Activated gamma-delta T cell treated with anti-CD3 and anti-CD28 coated beads, Interleukin-2, amount 50 U/mL, for 16 hours (primary cell): ENCODE data around the gene PAN3.
A peak's percentile ranks its signal among the peaks of the same experiment; 100 is the strongest.
"Not testable (repeated sequence)": the region's sequence is repeated elsewhere in the genome, so short reads cannot be mapped to it uniquely, and the experiment has no call there.

ENCODE experiments used
- DNase-seq: peaks from one replicate; pipeline ENCODE4 v3.0.0-alpha.2; 2020; ENCODE audit warnings: low read depth

Gene PAN3, protein sequence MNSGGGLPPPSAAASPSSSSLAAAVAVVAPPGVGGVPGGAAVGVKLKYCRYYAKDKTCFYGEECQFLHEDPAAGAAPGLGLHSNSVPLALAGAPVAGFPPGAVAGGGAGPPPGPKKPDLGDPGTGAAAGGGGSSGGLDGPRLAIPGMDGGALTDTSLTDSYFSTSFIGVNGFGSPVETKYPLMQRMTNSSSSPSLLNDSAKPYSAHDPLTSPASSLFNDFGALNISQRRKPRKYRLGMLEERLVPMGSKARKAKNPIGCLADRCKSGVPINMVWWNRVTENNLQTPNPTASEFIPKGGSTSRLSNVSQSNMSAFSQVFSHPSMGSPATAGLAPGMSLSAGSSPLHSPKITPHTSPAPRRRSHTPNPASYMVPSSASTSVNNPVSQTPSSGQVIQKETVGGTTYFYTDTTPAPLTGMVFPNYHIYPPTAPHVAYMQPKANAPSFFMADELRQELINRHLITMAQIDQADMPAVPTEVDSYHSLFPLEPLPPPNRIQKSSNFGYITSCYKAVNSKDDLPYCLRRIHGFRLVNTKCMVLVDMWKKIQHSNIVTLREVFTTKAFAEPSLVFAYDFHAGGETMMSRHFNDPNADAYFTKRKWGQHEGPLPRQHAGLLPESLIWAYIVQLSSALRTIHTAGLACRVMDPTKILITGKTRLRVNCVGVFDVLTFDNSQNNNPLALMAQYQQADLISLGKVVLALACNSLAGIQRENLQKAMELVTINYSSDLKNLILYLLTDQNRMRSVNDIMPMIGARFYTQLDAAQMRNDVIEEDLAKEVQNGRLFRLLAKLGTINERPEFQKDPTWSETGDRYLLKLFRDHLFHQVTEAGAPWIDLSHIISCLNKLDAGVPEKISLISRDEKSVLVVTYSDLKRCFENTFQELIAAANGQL

DNA sequence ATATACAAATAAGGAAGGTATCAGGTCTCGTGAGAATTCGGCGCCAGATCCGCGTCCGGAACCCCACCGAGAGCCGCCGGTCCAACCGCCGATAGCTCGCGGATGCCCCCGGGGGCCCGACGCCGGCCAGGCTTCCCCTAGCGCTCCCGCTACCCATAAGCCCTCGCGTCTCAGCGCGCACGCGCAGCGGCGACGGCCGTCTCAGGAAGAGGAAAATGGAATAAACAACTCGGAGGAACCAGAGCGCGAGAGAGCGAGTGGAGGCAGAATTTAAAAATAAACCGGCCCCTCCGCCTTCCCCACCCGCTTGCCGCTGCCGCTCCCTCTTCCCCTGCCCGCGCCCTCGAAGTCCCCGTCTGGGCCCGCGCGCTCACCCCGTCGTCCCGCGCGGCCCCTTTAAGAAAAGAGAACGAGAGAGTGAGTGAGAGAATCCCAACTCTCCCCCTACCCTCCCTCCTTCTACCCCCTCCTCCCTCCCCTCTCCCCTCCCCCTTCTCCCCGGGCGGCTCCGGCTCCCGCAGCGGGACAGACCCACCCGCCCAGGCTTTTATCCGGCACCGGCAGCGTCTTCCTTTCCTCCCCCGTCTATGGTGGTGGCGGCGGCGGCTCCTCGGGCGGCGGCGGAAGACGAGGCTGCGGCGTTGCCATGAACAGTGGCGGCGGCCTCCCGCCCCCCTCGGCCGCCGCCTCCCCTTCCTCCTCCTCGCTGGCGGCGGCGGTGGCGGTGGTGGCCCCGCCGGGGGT is at the start of gene PAN3:
Gene PAN3, plus strand, starts transcription at position 534 of the 744 bp plus-strand sequence. Its CDS starts 113 bp downstream, at position 647.
- DNase-seq, result peak; percentile 86

DNA sequence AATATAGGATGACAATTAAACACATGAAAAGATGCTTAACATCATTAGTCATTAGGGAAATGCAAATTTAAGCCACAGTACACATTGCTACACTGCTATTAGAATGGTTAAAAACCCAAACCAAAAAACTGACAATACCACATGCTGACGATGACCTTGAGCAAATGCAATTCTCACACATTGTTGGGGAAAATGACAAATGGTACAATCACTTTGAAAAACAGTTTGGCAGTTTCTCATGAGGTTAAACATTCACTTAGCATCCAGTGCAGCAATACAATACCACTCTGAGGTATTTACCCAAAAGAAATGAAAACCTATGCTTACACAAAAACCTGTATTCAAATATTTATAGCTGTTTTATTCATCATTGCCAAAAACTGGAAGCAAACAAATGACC is 49.3 kb upstream of the PAN3 start:
- DNase-seq, result no peak

DNA sequence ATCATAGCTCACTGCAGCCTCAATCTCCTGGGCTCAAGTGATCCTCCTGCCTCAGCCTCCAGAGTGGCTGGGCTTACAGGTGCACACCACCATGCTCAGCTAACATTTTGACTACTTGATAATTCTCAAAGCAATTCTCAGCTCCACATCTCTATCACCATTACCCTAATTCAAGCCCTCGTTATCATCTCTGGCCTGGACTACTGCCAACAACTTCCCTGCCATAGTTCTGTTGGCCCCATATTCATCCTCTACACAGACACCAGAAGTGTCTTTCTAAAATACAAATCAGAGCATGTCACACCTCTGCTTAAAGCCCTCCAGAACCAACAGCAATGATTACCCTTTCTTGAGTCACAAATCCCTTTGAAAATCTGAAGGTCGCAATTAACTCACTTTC is 45.9 kb upstream of the PAN3 start:
- no peak for DNase-seq

- no peak for DNase-seq
Measured at GRCh38 chr13:28093881-28094280, 44.5 kb upstream of the PAN3 start.

- no peak for DNase-seq
Measured at GRCh38 chr13:28094306-28094705, 44.0 kb upstream of the PAN3 start.

DNA sequence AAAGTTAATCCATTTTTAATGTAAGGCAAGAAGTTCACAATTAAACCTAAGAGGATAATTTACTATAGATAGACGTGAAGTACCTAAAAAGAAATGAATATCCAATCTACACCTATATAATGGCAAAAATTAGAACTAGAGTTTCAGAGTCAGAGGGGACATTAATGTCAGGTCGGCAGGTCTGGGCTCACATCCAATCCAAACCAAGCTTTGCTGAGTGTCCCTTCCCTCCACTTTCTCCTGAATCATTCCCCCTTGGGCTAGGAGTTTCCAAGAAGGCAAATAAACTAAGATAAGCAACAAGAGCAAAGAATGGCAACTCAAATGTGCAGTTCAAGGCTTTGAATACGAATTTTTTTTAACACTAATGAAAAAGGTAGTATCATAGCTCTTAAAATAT is 40.8 kb upstream of the PAN3 start:
- no peak for DNase-seq

- no peak for DNase-seq
Measured at GRCh38 chr13:28099396-28100149, 38.8 kb upstream of the PAN3 start.

DNA sequence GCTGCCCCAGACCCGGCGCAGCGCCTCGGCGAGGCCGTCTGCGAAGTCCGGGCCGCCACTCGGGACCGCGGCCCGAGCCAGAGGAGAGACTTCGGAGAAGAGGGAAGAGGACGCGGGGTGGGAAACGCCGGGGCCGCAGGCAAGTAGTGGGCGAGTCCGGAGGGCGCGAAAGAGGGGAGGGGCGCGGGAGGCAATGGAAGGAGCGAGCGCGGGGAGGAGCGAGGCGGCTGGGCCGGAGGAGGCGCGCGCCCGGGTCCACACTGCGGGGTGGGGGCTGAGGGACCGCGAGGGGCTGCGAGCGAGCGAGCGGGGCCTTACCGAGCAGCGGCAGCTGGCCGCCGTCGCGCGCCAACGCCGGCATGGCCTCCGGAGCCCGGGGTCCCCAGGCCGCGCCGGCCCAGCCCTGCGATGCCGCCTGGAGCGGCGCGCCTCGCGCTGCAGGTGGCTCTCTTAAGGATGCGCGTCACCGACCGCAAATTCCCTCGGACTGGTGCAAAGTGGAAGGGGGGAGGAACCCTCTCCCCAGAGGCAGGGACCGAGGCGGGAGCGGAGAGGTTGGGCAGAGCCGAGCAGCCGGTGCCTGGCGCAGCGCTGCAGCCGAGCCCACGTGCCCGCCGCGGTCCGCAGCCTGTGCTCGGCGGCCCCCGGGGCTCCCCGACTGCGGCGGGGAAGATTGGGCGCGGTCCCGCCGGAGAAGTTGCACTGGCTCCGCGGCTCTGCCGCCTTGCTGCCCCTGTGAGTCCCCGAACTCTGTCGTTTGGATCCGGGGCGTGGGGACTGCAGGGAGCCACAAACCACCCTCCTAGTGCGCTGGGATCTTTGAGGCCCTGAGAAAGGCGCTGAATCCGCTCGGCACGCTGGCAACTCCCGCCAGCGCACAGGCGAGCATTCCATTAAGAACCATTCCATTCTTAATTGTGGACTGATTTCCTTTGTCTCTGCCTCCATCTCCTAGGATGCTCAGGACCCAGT is 37.9 kb upstream of the PAN3 start, which contains the start of gene FLT3:
Gene FLT3, minus strand, starts transcription at position 427 of the 972 bp plus-strand sequence. Its CDS starts 66 bp downstream, at position 361.
- DNase-seq, result no peak

DNA sequence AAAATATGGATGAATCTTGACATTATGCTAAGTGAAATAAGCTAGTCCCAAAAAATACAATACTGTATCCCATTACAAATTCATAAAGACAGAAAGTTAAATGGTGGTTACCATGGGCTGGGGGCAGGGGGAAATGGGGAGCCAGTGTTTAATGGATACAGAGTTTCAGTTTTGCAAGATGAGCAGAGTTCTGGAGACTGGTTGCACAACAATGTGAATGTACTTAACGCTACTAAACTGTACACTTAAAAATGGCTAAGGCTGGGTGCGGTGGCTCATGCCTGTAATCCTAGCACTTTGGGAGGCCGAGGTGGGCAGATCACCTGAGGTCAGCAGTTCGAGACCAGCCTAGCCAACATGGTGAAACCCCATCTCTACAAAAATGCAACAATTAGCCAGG is 36.5 kb upstream of the PAN3 start:
- DNase-seq, result not testable (repeated sequence)

DNA sequence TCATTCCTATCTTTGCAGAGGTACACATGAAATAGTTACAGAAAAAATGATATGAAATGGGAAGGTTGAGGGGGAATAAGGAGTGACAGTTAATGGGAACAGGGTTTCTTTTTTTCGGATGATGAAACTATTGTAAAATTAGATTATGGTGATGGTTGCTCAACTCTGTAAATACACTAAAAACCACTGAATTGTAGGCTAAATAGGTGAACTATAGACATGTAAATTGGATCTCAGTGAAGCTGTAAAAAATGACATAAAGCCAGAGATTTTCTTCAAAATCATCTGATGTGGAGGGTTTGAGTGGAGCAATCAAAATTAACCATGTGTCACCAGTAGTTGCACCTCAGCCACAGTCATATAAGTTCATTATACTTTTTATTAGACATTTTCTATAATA is 31.4 kb upstream of the PAN3 start:
- DNase-seq, result no peak

DNA sequence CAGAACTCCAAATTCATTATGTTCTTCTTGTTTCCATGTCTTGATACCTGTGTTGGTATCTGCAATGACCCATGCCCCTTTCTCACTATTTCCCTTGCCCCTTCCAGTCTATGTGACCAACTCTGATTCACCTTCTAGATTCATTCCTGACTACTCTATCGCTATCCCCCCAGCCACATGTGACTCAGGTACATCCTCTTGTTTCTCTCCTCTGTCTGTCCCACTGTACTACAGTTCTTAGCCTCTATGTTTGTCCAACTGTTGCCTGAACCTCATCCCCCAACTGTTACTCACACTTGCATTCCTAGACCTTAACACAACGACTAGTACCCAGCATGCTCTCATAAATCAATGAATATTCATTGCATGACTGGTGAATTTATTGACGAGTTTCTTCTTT is 27.9 kb upstream of the PAN3 start:
- no peak for DNase-seq

DNA sequence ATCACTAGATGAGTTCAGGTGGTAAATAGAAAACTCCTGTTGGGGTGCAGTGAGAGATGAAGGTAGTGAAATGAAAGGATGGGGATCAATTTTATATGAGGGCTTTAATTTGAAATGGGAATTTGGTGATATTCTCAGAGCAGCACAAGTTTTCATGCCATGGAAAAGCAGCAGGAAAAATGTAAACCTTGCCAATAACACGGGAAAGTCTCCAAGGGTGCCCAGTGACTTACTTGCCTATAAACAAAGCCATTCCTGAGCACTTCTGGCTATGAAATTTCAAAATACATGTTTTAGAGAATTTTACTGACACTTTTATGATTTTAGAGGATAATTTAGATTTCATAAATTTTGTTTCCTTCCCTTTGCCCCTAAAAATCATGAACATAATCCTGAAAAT is 21.6 kb upstream of the PAN3 start:
- DNase-seq, result no peak

DNA sequence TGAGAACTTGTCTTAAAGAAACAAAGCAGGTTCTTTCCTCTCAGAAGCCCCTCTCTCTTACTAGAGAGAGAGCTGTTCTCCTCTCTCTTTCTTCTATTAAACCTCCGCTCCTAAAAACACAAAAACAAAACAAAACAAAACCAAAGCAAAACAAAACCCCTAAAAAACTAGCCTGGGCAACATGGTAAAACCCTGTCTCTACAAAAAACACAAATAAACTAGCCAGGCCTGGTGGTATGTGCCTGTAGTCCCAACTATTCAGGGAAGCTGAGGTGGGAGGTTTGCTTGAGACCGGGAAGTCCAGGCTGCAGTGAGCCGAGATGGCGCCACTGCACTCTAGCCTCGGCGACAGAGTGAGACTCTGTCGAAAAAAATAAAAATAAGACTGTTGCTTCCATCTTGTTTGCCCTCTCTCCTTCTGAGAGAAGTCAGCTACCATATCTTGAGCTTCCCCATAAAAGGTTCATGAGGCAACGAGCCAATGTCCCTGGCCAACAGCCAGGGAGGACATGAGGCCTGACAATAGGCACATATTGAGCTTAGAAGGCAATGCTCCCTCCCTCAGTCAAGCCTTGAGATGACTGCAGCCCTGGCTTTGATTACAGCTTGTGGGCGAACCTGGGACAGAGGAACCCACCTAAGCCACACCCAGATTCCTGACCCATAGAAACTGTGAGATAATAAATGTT is 20.5 kb upstream of the PAN3 start:
- no peak for DNase-seq

GRCh38 chr13:28120317-28120716 is 18.0 kb upstream of the PAN3 start:
- DNase-seq, result no peak

DNA sequence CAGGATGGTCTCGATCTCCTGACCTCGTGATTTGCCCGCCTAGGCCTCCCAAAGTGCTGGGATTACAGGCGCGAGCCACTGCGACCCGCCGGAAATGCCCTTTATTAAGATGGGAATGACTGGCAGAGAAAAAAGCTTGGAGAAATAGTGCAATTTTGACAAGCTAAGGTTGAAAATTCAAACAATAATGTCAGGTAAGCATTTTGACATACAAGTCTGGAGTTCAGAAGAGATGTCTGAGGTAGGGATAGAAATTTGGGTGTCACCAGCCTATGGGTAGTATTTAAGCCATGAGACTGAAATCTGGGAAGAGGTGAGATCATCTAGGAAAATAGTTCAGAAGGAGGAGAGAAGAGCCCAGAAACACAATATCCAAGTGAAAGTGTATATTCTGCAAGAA is 17.1 kb upstream of the PAN3 start:
- DNase-seq, result no peak

DNA sequence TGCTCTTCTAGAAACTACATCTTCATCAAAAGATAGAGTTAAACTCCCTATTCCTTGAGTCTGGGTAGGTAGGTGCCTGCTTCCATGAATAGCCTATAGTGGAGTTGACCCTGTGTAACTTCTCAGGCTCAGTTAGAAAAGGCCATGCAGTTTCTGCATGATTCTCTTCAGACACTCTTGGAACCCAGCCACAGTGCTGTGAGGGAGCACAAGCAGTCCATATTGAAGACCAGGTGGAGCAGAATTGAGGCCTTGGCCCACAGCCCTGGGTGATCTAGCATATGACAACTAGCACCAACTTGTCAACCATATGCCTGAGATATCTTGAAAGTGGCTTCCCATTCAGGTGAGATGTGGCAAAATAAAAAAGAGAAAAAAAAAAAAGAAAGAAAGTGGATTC is 10.3 kb upstream of the PAN3 start:
- no peak for DNase-seq

GRCh38 chr13:28128926-28129325 is 9.4 kb upstream of the PAN3 start:
- no peak for DNase-seq

- no peak for DNase-seq
Measured at GRCh38 chr13:28129911-28130693, 8.2 kb upstream of the PAN3 start.

DNA sequence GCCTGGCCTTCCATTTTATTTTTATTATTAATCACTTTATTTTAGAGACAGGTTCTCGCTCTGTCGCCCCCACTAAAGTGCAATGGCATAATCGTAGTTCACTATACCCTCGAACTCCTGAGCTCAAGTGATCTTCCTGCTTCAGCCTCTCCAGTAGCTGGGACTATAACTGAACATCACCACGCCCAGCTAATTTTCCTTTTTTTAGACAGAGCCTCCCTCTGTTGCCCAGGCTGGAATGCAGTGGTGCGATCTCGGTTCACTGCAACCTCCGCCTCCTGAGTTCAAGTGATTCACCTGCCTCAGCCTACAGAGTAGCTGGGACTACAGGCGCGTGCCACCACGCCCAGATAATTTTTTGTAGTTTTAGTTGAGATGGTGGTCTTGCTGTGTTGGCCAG is 6.7 kb upstream of the PAN3 start:
- no peak for DNase-seq
